ENCODE data around the gene COPZ2. TPM values are rescaled to one million over a fixed set of nuclear protein-coding genes. Genes with fewer than 3 reads are reported as not detected.

The COPZ2 gene
- total and polyA plus RNA-seq, 9 of the 15 experiments (the other 6 are each of a cell fraction or from before 2014, with no cell fraction given): 0.22 to 0.49 TPM; not detected in 7

DNA sequence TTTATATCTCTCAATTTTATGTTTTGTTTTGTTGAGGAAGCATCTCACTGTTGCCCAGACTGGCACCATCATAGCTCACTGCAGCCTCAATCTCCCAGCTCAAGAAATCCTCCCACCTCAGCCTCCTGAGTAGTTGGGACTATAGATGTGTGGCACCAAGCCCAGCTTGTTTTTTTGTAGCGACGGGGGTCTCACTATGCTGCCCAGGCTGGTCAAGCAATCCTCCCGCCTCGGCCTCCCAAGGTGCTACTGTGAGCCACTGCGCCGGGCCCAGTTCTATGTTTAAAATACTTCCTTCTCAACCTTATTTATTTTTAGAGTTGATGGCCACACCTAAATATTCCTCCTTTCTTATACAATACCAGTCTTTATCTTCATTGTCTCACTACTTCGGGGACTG, 8.7 kb upstream of the COPZ2 start:
- Histone ChIP-seq H3K36me3 (ENCODE audit: control insufficient read depth, insufficient read depth, low read length) (peaks cover 13% of the 10 kb centered on the region), H3K9ac (ENCODE audit: insufficient read depth in 1 of 2, low read depth in 2 of 2, low read length in 2 of 2) (peak overlapping the region; percentile 46 to 89; a peak in 3 of 4 replicates), H3K27me3 (ENCODE audit: control insufficient read depth in 2 of 2, insufficient read depth in 2 of 2, low read length in 2 of 2) (no peaks in the 10 kb centered on the region), H3K9me1 (ENCODE audit: control insufficient read depth, insufficient read depth, low read length) (no peaks in the 10 kb centered on the region), H3K4me2 (ENCODE audit: insufficient read depth, low read length) (peak overlapping the region; percentile 96), H3K9me3 (replicated peaks; ENCODE audit: control insufficient read depth, insufficient read depth, low read depth, low read length) (no peaks in the 10 kb centered on the region), H3K4me1 (replicated peaks in 1 of 2; ENCODE audit: control insufficient read depth in 2 of 2, insufficient read depth in 2 of 2, low read length in 2 of 2) (peaks cover 19 to 26% of the 10 kb centered on the region in 2 experiments), H3K27ac (ENCODE audit: extremely low read depth, low read depth, low read length) (peak overlapping the region; percentile 97; the same call in 2 of the 3 replicates), H3K4me3 (peak overlapping the region; percentile 85), H3K79me2 (ENCODE audit: control insufficient read depth, insufficient read depth, low read length) (peaks cover 52% of the 10 kb centered on the region), H2AFZ (ENCODE audit: low read depth, low read length) (no peak overlapping the region; the same call in 1 of the 2 replicates), H4K20me1 (replicated peaks; ENCODE audit: control insufficient read depth, insufficient read depth, low read length) (peaks cover 5% of the 10 kb centered on the region; the same call in 1 of the 2 replicates)
- POLR2A ChIA-PET: interaction anchor here (0.7 to 9.0 kb wide), 7 partner anchors 11 to 580 kb away, joined by 3 to 74 read pairs (median 3); partner anchors contain the start of gene HOXB9
- CTCF ChIA-PET (ENCODE audit: low intra/inter-chr PET ratio): no interaction called here
- in situ Hi-C loops (cut with MboI) (no loop called here), intact Hi-C loops (cut with micrococcal nuclease) (no loop called here)
- FAIRE-seq: no peak
- ATAC-seq: no peak
- no peak for DNase-seq (ENCODE audit: extremely low read depth in 1 of 4, low spot score in 3 of 4)
- TF ChIP-seq RBM25 (IDR thresholded peaks at IDR 0.05; ENCODE audit: low read depth, low read length, severe bottlenecking) (peak; percentile 37), NFXL1 (CRISPR knock-in tag; IDR thresholded peaks at IDR 0.05) (no peak), ZNF121 (CRISPR knock-in tag; conservative IDR thresholded peaks at IDR 0.05) (peak; percentile 68)
- BruUV-seq (replicated peaks): no TSS peak
- WGBS (ENCODE audit: insufficient coverage, low coverage, missing lambda C conversion rate): 69% methylated on average over 7 of the region's 7 CpGs

DNA sequence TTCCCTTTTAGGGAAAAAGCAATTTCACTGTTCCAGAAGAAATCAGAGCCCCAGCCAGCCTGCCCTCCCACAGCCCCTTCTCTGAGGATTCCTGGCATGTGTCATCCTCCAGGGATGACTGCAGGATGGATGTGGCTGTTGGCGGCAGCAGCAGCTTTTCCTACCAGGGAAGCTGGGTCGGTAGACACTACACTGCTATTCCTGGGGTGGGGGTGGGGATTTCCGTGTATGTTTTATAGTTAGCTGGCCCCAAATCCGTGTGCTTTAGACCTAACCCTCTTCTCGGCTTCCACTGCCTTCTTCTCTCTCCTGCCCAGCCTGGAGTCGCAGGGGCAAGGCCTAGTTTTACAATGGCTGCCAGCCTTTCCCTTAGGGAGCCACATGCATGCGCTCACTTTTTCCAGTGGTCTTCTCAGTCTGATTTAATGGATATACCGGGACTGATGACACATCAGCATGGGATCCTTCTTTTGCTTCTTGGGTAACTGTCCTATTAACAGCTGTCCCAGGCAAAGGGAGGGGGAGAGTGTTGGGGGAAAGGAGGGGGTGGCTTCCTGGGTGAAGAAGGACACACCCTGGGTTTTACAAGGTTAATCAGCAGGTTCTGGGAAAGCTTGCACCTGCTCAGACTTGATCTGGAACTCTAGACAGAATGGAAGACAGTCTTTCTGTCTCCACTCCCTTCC, 7.9 kb upstream of the COPZ2 start:
- H3K4me3 ChIP-seq: no peak overlapping the region
- H4K20me1 ChIP-seq (replicated peaks; ENCODE audit: control insufficient read depth, insufficient read depth, low read length): no peaks in the 10 kb centered on the region
- FAIRE-seq (no peak), DNase-seq (ENCODE audit: extremely low read depth in 1 of 4, low spot score in 3 of 4) (peak; percentile 37 to 65 (median 58)), ATAC-seq (no peak)
- no TSS peak for BruUV-seq (replicated peaks)
- peak overlapping the region in 1 of 2 experiments; percentile 18; a peak in 1 of 4 replicates for H3K9ac ChIP-seq (ENCODE audit: insufficient read depth in 1 of 2, low read depth in 2 of 2, low read length in 2 of 2)
- peaks cover 11 to 18% of the 10 kb centered on the region in 2 experiments; a peak in 4 of 5 replicates for H3K4me1 ChIP-seq (replicated peaks in 1 of 2; ENCODE audit: control insufficient read depth in 2 of 2, insufficient read depth in 2 of 2, low read length in 2 of 2)
- H3K9me1 ChIP-seq (ENCODE audit: control insufficient read depth, insufficient read depth, low read length): no peaks in the 10 kb centered on the region
- H3K4me2 ChIP-seq (ENCODE audit: insufficient read depth, low read length): peak overlapping the region; percentile 96; the same call in 1 of the 2 replicates
- H3K9me3 ChIP-seq (replicated peaks; ENCODE audit: control insufficient read depth, insufficient read depth, low read depth, low read length): no peaks in the 10 kb centered on the region
- ChIA-PET POLR2A (interaction anchor here (0.7 to 9.0 kb wide), 8 partner anchors 10 to 581 kb away, joined by 3 to 74 read pairs (median 3); partner anchors contain the start of gene HOXB9), CTCF (ENCODE audit: low intra/inter-chr PET ratio) (no interaction called here)
- intact Hi-C loops (cut with micrococcal nuclease): no loop called here
- H3K27ac ChIP-seq (ENCODE audit: extremely low read depth, low read depth, low read length): peak overlapping the region; percentile 30; the same call in 1 of the 3 replicates
- in situ Hi-C loops (cut with MboI): no loop called here
- peaks cover 44% of the 10 kb centered on the region for H3K79me2 ChIP-seq (ENCODE audit: control insufficient read depth, insufficient read depth, low read length)
- no peak overlapping the region for H2AFZ ChIP-seq (ENCODE audit: low read depth, low read length)
- no peaks in the 10 kb centered on the region for H3K27me3 ChIP-seq (ENCODE audit: control insufficient read depth in 2 of 2, insufficient read depth in 2 of 2, low read length in 2 of 2)
- H3K36me3 ChIP-seq (ENCODE audit: control insufficient read depth, insufficient read depth, low read length): peaks cover 5% of the 10 kb centered on the region; the same call in 1 of the 3 replicates
- 47% methylated on average over 8 of the region's 8 CpGs for WGBS (ENCODE audit: insufficient coverage, low coverage, missing lambda C conversion rate)
- TF ChIP-seq NRF1 (conservative IDR thresholded peaks at IDR 0.05 in 1 of 2, IDR thresholded peaks at IDR 0.05 in 1 of 2) (peak; percentile 24 to 27; a peak in 1 of 4 replicates), POLR2B (IDR thresholded peaks at IDR 0.05; ENCODE audit: low read depth, partially characterized antibody) (peak; percentile 7), ZEB2 (IDR thresholded peaks at IDR 0.05) (no peak), NCOA1 (IDR thresholded peaks at IDR 0.05; ENCODE audit: low read depth) (peak; percentile 14; the same call in 1 of the 2 replicates), JUN (IDR thresholded peaks at IDR 0.05; ENCODE audit: borderline replicate concordance, low read depth, low read length) (peak; percentile 67), JUN (CRISPR knock-in tag; IDR thresholded peaks at IDR 0.05; ENCODE audit: borderline replicate concordance) (no peak), DACH1 (IDR thresholded peaks at IDR 0.05; ENCODE audit: partially characterized antibody) (peak; percentile 40), EGR1 (conservative IDR thresholded peaks at IDR 0.05) (0 out of 2 replicates have a peak, but pooled peaks have one; percentile 27)
- TF ChIP-seq, protein P1, sequence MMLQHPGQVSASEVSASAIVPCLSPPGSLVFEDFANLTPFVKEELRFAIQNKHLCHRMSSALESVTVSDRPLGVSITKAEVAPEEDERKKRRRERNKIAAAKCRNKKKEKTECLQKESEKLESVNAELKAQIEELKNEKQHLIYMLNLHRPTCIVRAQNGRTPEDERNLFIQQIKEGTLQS (IDR thresholded peaks at IDR 0.05): peak; percentile 79
- TF ChIP-seq, protein P1 (CRISPR knock-in tag; conservative IDR thresholded peaks at IDR 0.05): no peak
- TF ChIP-seq, protein P2, sequence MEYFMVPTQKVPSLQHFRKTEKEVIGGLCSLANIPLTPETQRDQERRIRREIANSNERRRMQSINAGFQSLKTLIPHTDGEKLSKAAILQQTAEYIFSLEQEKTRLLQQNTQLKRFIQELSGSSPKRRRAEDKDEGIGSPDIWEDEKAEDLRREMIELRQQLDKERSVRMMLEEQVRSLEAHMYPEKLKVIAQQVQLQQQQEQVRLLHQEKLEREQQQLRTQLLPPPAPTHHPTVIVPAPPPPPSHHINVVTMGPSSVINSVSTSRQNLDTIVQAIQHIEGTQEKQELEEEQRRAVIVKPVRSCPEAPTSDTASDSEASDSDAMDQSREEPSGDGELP (CRISPR knock-in tag; IDR thresholded peaks at IDR 0.05; ENCODE audit: borderline replicate concordance): peak; percentile 64

All from K562 (cell line).